HEK293T (cell line): ENCODE data around the gene ATG16L1.
"Not testable (repeated sequence)": the region's sequence is repeated elsewhere in the genome, so short reads cannot be mapped to it uniquely, and the experiment has no call there.

Experiments used
- CTCF ChIA-PET: fragments of 350-600 bp; formaldehyde crosslinking; extraction: SDS; loops from one replicate; lab custom pipeline; 2021; ENCODE audit warnings: antibody characterized with exemption, inconsistent platforms; lab: Yijun Ruan, JAX
- POLR2A ChIA-PET: fragments of 350-600 bp; formaldehyde crosslinking; extraction: SDS; loops from one replicate; lab custom pipeline; 2020; ENCODE audit warnings: antibody characterized with exemption, inconsistent platforms; lab: Yijun Ruan, JAX
- DNase-seq: peaks from one replicate; pipeline ENCODE4 v3.0.0; 2012; ENCODE audit warnings: mixed read lengths; ENCODE audit errors: extremely low spot score
- ARNT ChIP-seq: fragments of 450-650 bp; IDR thresholded peaks from 2 replicates; pipeline ENCODE4 v1.6.1; 2017; ENCODE audit warnings: mild to moderate bottlenecking
- BHLHE40 ChIP-seq: fragments of 450-650 bp; IDR thresholded peaks from 2 replicates; pipeline ENCODE4 v1.6.1; 2016; ENCODE audit warnings: mild to moderate bottlenecking, moderate library complexity, borderline replicate concordance
- CTBP1 ChIP-seq: fragments of 450-650 bp; IDR thresholded peaks from 2 replicates; pipeline ENCODE4 v1.6.1; 2016; ENCODE audit warnings: borderline replicate concordance
- ELF4 ChIP-seq: fragments of 450-650 bp; IDR thresholded peaks from 2 replicates; pipeline ENCODE4 v1.6.1; 2017; ENCODE audit warnings: antibody characterized with exemption
- FOXA1 ChIP-seq: fragments of 450-650 bp; IDR thresholded peaks from 2 replicates; pipeline ENCODE4 v1.6.1; 2016; ENCODE audit warnings: mild to moderate bottlenecking
- FOXK2 ChIP-seq: fragments of 450-650 bp; IDR thresholded peaks from 2 replicates; pipeline ENCODE4 v1.6.1; 2016; ENCODE audit warnings: mild to moderate bottlenecking
- FOXM1 ChIP-seq: fragments of 450-650 bp; IDR thresholded peaks from 2 replicates; pipeline ENCODE4 v1.6.1; 2017; ENCODE audit warnings: mild to moderate bottlenecking, borderline replicate concordance
- HDGF ChIP-seq: fragments of 450-650 bp; IDR thresholded peaks from 2 replicates; pipeline ENCODE4 v1.6.1; 2017; ENCODE audit warnings: antibody characterized with exemption, borderline replicate concordance
- L3MBTL2 ChIP-seq: fragments of 450-650 bp; conservative IDR thresholded peaks from 2 replicates; pipeline ENCODE4 v1.6.1; 2016; ENCODE audit warnings: mild to moderate bottlenecking
- LEF1 ChIP-seq: fragments of 450-650 bp; IDR thresholded peaks from 2 replicates; pipeline ENCODE4 v1.6.1; 2017; ENCODE audit warnings: mild to moderate bottlenecking, borderline replicate concordance
- NFRKB ChIP-seq: fragments of 450-650 bp; IDR thresholded peaks from 2 replicates; pipeline ENCODE4 v1.6.1; 2016; ENCODE audit warnings: mild to moderate bottlenecking, moderate library complexity
- PKNOX1 ChIP-seq: fragments of 450-650 bp; IDR thresholded peaks from 2 replicates; pipeline ENCODE4 v1.6.1; 2016
- SP1 ChIP-seq: fragments of 450-650 bp; IDR thresholded peaks from 2 replicates; pipeline ENCODE4 v1.6.1; 2017
- SUZ12 ChIP-seq: fragments of 450-650 bp; IDR thresholded peaks from 2 replicates; pipeline ENCODE4 v1.6.1; 2016; ENCODE audit warnings: mild to moderate bottlenecking
- TARDBP ChIP-seq: fragments of 450-650 bp; IDR thresholded peaks from 2 replicates; pipeline ENCODE4 v1.6.1; 2016
- ZNF384 ChIP-seq: fragments of 450-650 bp; IDR thresholded peaks from 2 replicates; pipeline ENCODE4 v1.6.1; 2016

The ATG16L1 gene

GRCh38 chr2:233326500-233326899 lies 75.0 kb downstream of the ATG16L1 start:
- TF ChIP-seq ARNT (no peak), SP1 (no peak), ZNF384 (no peak), FOXM1 (no peak), L3MBTL2 (no peak), TARDBP (no peak), BHLHE40 (no peak), FOXK2 (no peak)
- ChIA-PET CTCF (no interaction called here), POLR2A (no interaction called here)
- DNase-seq, result no peak

- DNase-seq, result no peak
- ChIA-PET POLR2A (no interaction called here), CTCF (no interaction called here)
- no peak for TF ChIP-seq TARDBP
- TF ChIP-seq CTBP1, result no peak
- no peak for TF ChIP-seq ARNT
- TF ChIP-seq LEF1, result no peak
- TF ChIP-seq SP1, result no peak
- TF ChIP-seq HDGF, result no peak
- no peak for TF ChIP-seq ZNF384
- no peak for TF ChIP-seq FOXA1
- no peak for TF ChIP-seq BHLHE40
- no peak for TF ChIP-seq NFRKB
- TF ChIP-seq FOXK2, result no peak
- no peak for TF ChIP-seq FOXM1
- no peak for TF ChIP-seq ELF4
These were observed 77.4 kb downstream of the ATG16L1 start for GRCh38 chr2:233328922-233329321.

- TF ChIP-seq FOXA1 (no peak), TARDBP (no peak)
- ChIA-PET POLR2A (no interaction called here), CTCF (no interaction called here)
- DNase-seq, result no peak
These were observed 78.1 kb downstream of the ATG16L1 start for GRCh38 chr2:233329489-233330135.

- TF ChIP-seq ARNT (no peak), HDGF (no peak), ZNF384 (no peak), FOXM1 (no peak), TARDBP (no peak), SUZ12 (no peak), FOXK2 (no peak), PKNOX1 (no peak), CTBP1 (no peak)
- CTCF ChIA-PET, result interaction anchor here (0.6 kb wide), 1 partner anchor 12 kb away, joined by 3 read pairs; no protein-coding TSS in a partner anchor
- POLR2A ChIA-PET, result no interaction called here
- no peak for DNase-seq
These were observed 80.1 kb downstream of the ATG16L1 start for GRCh38 chr2:233331536-233331935.

GRCh38 chr2:233332125-233332524 lies 80.7 kb downstream of the ATG16L1 start:
- CTCF ChIA-PET, result no interaction called here
- DNase-seq, result no peak
- POLR2A ChIA-PET, result no interaction called here
- TF ChIP-seq FOXK2 (no peak), SP1 (no peak), FOXM1 (no peak), BHLHE40 (no peak), LEF1 (no peak), ARNT (no peak), SUZ12 (no peak), ELF4 (no peak), CTBP1 (no peak), HDGF (no peak), FOXA1 (no peak), NFRKB (no peak), TARDBP (no peak)

- no peak for DNase-seq
- ChIA-PET CTCF (no interaction called here), POLR2A (no interaction called here)
- TF ChIP-seq PKNOX1 (no peak), FOXK2 (no peak), BHLHE40 (no peak), FOXA1 (no peak), FOXM1 (no peak), LEF1 (no peak), SUZ12 (no peak), SP1 (no peak), L3MBTL2 (no peak), ELF4 (no peak), ARNT (no peak), TARDBP (no peak)
These were observed 83.4 kb downstream of the ATG16L1 start for GRCh38 chr2:233334915-233335314.

- POLR2A ChIA-PET, CTCF ChIA-PET: not testable (repeated sequence)
These were observed 84.6 kb downstream of the ATG16L1 start for GRCh38 chr2:233336091-233336490.

GRCh38 chr2:233336541-233336940 lies 85.1 kb downstream of the ATG16L1 start:
- CTCF ChIA-PET, result no interaction called here
- no peak for DNase-seq
- POLR2A ChIA-PET, result no interaction called here
- TF ChIP-seq ARNT, result no peak
- TF ChIP-seq HDGF, result no peak
- no peak for TF ChIP-seq L3MBTL2
- no peak for TF ChIP-seq ELF4
- TF ChIP-seq TARDBP, result no peak
- no peak for TF ChIP-seq PKNOX1
- no peak for TF ChIP-seq BHLHE40
- TF ChIP-seq ZNF384, result no peak
- no peak for TF ChIP-seq LEF1
- no peak for TF ChIP-seq CTBP1
- no peak for TF ChIP-seq SUZ12
- TF ChIP-seq NFRKB, result no peak
- TF ChIP-seq FOXA1, result no peak
- TF ChIP-seq FOXK2, result no peak
- no peak for TF ChIP-seq SP1
- TF ChIP-seq FOXM1, result no peak

More at GRCh38 chr2:233336091-233336490, 84.6 kb downstream of the ATG16L1 start:
- DNase-seq, result not testable (repeated sequence)
